NCI-H774 (cell line): Measurements from ENCODE around the gene CYP39A1.

ENCODE experiments used
- DNase-seq: peaks from one replicate; lab custom pipeline; 2025; lab: John Stamatoyannopoulos, UW

The CYP39A1 gene, protein sequence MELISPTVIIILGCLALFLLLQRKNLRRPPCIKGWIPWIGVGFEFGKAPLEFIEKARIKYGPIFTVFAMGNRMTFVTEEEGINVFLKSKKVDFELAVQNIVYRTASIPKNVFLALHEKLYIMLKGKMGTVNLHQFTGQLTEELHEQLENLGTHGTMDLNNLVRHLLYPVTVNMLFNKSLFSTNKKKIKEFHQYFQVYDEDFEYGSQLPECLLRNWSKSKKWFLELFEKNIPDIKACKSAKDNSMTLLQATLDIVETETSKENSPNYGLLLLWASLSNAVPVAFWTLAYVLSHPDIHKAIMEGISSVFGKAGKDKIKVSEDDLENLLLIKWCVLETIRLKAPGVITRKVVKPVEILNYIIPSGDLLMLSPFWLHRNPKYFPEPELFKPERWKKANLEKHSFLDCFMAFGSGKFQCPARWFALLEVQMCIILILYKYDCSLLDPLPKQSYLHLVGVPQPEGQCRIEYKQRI

DNA sequence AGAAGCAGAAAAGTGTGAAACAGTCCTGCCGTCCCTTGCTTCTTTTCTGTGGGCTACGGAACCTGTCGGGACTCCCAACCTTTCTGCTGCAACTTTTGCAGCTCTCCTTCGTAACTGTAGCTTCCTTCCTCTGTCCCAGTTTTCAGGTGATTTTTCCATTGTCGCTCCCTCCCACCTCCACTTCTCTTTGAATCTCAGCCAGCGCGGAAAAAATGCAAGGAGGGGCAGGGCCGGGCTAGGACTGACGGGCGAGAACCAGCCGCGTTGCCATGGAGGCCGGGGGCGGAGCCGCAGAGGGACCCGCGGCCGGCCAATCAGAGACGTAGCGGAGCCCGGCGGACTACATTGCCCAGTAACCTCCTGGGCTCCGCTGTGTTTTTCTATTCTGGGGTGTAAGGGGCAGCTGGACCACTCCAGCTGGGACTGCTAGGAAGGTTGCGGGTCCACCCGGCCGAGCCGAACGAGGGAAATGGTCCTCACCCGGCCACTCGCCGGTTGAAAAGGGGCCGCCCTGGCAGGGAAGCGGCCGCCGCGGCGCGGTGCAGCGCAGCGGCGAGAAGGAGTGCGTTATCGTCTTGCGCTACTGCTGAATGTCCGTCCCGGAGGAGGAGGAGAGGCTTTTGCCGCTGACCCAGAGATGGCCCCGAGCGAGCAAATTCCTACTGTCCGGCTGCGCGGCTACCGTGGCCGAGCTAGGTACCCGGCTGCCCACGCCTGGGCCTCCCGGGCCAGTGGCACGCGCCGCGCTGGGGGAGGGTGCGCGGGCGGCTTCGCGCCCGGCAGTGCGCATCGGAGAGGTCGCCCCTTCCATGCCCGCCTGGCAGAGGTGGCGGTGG, at the start of gene CYP39A1, which contains the start of gene SLC25A27:
Gene CYP39A1 (minus strand): TSS at position 216 of the 836 bp plus-strand sequence. CDS start 236 bp downstream, outside the sequence.
Gene SLC25A27 (plus strand): TSS at position 373 of the 836 bp plus-strand sequence. CDS start 218 bp downstream, at position 591.
- DNase-seq = peak; percentile 89

DNA sequence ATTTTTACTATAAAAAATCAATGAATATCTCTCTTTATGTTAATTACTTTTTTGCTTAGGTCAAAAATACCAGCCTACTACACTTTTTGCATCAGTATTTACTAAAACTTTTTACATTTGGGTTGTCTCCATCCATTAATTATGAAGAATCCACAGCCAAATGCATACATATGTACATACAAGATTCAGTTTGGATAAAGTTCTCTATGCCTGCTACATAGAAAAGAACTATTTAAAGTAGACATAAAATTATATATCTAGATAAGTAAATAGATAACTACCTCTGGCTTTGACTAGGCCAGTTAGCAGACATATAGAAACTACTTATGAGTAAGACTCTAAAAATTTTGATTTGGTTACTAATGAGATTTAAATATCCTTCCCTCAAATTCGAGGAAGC, 47.4 kb upstream of the CYP39A1 start:
- no peak for DNase-seq

DNA sequence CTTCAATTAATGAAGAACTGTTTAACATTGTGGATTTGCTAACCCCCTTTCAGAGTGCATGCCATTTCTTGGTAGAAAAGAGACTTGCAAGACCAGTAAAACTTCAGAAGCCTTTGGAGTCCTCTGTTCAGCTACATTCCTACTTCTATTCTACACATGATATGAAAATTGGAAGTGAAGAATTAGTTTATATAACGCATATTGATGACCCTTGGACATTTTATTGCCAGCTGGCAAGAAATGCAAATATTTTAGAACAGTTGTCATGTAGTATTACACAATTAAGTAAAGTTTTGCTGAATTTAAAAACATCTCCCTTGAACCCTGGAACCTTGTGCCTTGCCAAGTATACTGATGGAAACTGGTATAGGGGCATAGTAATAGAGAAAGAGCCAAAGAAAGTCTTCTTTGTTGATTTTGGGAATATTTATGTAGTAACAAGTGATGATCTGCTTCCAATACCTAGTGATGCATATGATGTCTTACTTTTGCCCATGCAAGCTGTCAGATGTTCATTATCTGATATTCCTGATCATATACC, 38.4 kb upstream of the CYP39A1 start:
- DNase-seq = no peak

DNA sequence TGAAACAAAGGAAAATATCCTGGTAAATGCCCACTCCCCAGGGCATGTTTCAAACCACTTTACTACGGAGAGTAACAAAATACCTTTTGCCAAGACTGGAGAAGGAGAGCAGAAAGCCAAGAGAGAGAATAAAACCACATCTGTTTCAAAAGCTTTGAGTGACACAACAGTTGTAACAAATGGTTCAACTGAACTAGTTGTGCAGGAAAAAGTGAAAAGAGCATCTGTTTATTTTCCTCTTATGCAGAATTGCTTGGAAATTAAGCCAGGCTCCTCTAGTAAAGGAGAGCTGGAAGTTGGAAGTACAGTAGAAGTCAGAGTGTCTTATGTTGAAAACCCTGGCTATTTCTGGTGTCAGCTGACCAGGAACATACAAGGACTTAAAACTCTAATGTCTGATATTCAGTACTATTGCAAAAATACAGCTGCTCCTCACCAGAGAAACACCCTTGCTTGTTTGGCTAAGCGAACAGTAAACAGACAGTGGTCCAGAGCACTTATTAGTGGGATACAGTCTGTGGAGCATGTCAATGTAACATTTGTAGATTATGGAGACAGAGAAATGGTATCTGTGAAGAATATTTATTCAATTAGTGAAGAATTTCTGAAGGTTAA, 37.6 kb upstream of the CYP39A1 start:
- no peak for DNase-seq

DNA sequence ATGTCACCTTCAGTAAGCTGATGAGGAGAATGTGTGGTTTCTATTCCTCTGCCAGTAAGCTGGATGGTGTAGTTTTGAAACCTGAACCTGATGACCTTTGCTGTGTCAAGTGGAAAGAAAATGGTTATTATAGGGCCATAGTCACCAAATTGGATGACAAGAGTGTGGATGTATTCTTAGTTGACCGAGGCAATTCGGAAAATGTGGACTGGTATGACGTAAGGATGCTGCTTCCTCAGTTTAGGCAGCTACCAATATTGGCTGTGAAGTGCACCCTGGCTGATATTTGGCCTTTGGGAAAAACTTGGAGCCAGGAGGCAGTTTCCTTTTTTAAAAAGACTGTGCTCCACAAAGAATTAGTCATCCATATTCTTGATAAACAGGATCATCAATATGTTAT, 37.0 kb upstream of the CYP39A1 start:
- DNase-seq = no peak

DNA sequence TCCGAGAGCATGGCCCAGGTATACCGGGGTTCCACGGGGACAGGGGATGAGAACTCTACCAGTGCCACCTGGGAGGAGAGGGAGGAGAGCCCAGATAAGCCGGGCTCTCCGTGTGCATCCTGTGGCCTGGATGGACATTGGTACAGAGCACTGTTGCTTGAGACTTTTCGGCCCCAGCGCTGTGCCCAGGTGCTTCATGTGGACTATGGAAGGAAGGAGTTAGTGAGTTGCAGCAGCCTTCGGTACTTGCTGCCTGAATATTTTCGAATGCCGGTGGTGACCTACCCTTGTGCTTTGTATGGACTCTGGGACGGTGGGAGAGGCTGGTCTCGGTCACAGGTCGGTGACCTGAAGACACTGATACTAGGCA, 36.3 kb upstream of the CYP39A1 start:
- no peak for DNase-seq

DNA sequence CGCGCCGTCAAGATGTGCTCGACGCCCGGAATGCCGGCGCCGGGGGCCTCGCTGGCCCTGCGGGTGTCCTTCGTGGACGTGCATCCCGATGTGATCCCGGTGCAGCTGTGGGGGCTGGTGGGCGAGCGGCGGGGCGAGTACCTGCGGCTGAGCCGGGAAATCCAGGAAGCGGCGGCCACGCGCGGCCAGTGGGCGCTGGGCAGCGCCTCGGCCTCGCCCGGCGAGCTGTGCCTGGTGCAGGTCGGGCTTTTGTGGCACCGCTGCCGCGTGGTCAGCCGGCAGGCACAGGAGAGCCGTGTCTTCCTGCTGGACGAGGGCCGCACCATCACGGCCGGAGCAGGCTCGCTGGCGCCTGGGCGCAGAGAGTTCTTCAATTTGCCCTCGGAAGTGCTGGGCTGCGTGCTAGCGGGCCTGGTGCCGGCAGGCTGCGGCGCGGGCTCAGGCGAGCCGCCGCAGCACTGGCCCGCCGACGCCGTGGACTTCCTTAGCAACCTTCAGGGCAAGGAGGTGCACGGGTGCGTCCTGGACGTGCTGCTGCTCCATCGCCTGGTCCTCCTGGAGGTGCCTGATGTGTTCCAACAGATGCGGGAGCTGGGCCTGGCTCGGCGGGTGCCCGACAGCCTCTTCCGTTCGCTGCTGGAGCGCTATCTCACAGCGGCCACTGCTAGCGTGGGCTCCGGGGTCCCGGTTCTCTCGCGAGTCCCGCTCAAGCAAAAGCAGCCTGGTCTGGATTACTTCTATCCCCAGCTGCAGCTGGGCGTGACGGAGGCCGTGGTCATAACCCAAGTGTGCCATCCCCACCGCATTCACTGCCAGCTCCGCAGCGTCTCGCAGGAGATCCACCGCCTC, 35.7 kb upstream of the CYP39A1 start:
- no peak for DNase-seq

DNA sequence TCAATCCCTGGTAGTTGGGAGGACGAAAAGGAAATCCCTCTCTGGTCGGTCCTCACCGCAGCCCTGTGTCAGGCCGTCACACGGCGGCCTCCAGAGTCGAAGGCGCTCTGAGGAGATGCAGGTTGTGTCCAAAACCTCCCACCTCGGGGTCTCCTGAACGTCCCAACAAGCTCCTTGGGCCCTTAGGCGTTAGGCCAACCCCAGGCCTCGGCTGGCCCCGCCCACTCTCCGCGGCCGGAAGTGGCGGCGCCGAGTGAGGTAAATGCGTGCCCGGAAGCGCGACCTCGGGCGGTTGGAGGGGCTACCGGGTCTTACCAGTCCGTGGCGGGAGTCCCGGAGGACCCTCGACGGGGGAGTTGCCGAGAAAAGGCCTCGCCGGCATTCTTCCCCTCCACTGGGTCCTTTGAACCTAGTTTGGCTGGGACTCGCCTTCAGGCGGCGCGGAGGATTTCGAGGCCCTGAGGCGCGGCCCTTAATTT, 35.0 kb upstream of the CYP39A1 start, which contains the start of gene TDRD6:
Gene TDRD6 (plus strand): TSS at position 267 of the 479 bp plus-strand sequence. CDS start 244 bp downstream, outside the sequence.
- no peak for DNase-seq

DNA sequence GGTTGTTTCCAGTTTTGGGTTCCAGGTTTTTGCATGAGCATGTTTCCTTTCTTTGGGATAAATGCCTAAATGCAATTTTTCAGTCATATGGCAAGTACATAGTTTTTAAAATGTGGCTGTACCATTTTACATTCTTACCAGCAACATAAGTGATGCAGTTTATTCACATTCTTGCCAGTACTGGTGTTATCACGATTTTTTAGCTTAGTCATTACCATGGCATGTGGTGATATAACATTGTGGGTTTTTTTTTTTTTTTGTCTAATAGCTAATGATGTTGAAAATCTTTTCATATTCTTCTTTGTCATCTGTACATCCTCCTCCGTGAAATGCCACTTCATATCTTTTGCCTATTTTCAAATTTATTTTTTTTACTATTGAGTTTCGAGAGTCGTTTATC, 32.2 kb upstream of the CYP39A1 start:
- no peak for DNase-seq

DNA sequence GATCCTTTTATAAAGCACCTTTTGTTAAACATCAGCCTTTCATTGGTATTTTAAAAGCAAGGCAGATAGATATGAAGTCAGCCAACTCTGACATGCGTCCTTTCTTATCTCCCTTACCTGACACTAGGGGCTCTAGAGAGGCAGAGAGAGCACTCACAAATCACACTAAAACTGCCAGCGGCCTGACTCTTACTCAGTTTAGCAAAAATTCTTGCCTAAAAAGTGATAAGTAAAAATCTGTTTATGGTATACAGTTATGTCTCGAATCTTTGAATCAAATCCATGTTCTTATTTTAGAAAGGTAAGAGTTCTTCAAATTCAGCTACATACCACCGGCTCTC, 24.7 kb upstream of the CYP39A1 start:
- no peak for DNase-seq

DNA sequence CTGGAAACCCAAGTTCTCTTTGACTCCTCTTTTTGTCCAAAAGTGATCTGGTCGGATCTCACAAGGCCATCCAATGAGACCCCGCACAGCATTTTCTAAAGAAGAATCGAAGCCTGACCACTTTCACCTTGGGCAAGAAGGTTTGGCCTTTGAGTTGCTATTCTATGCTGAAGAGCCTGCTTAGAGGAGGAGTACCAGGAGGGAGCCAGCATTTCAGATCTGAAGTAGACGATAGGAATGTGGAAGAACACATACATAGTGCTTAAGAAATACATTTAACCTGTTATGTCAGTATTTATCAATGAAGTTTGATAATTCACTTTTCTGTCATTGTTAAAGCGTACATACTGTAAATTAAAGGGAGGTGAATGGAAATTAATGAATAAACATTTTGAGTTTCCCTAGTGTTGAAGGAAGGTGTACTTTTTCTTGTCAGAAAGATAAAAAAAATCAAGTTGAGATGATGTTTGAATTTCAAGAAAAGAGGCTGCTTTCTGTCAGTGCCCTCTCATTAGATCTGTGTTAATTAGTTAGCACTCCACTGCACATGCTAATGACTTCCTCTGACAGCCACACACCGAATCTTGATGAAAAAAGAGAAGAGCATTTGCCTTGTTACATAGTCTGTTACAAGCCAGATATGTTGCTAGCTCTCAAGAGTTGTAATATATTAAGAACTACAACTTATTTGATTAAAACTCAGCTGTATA, 24.1 kb upstream of the CYP39A1 start:
- no peak for DNase-seq

DNA sequence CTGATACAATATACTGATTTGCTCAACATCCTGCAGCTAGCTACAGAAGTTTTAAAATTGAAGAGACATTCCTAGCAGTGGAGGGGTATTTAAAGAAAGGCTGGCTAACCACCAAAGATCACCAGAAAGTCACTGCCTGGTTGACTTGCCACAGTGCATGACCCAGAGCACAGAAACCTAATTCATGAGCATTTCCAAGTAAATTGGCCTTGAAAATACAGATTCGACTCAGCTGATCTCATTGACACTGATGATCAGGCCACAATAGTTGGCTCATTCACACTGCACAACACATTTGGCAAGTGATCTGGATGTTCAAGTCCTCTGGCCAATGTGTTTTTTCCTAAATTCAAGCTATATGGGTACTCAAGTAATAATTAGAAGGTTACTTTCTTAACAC, 21.8 kb upstream of the CYP39A1 start:
- DNase-seq = no peak

DNA sequence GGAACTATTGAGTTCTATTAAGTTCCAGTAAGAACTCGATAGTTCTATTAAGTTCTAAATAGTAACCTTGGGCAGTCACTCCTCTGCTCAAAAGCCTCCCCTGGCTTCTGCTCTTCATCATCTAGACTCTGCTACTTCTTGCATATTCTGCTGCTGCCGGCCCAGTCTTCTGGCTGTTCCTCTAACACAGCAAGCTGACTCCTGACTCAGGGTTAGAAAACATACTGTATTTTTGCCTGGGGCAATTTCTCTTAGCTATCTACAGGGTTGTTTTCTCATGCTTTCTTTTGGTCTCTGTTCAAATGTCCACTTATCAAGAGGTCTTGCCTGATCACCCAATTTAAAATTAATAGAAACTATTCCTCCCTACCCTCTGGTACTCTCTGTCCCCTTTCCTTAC, 14.8 kb upstream of the CYP39A1 start:
- DNase-seq = no peak

DNA sequence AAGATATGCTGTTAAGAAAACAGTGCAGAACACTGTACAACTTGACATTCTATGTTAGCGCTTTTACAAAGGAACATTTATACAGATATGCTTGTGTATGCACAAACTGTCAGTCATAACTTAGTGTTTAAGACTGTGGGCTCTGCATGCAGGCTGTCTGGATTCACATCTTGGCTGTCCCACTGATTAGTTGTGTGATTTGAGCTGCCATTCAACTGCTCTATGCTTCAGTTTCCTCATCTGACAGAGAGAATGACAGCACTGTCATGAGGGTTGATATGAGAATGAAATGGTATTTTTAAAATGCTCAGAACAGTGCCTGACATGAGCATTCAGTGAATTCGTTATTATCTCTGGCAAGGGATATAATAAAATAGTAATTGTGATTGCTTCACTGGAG, 8.9 kb upstream of the CYP39A1 start:
- no peak for DNase-seq

DNA sequence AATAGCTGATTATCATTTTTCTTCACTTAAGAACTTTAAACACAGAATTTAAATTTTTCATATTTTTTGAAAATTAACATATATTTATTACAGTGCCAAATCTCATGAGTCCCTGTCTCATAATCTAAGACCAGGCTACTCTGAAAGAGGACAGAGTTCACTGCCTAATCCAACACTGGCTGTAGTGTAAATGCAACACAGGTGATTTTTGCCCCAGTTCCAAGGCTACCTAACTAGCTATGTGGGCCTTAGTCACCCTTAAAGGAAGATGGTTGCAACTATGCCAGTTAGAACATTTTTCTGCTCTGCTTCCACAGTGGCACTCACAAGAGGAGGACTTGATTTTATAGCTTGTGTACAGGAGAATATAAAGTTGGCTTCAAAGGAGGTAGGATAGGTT, 5.0 kb upstream of the CYP39A1 start:
- no peak for DNase-seq

DNA sequence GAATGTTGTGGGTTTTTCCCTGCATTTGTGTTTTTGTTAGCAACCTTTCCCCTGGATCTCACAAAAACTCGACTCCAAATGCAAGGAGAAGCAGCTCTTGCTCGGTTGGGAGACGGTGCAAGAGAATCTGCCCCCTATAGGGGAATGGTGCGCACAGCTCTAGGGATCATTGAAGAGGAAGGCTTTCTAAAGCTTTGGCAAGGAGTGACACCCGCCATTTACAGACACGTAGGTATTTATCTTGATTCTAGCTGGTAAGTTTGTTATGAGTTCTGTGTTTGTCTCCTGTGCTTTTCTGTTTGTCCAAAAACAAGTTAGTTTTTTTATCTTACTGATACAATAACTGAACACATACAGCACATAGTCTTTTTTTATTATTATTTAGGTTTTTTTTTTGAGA, 3.2 kb upstream of the CYP39A1 start:
- DNase-seq = no peak

DNA sequence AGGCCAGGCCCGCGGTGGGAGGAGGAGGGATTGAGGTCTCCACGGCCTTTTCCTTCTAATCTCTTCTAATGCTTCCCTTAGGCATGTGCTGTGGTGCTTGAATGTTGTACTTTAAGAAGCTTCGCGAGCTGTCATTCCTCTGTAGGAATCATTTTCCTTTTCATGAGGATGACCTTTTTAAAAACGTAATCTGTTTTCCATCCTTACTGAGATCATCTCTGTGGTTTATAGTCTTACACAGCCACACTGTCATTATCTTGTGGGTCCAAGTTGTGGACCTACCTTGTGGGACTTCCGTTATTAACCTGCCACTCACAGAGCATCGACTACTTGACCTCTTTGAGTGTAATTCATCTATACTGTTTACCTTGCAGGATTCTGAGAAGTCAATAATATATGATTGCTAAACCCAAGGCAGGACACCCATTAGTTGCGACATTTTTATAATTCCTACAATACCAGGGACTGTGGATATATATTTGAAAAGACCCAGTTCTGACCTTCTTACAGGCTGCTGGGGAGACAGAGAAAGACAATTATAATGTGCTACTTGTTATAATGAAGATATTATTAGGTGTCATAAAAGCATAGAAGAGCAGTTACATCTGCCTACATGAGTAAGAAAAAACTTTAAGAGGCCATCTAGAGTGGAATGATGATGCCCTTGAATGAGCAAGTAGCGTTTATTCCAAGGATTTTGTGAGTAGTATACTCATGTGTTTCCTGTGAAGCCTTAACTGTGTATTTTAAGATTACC, 999 bp upstream of the CYP39A1 start:
- DNase-seq = no peak

DNA sequence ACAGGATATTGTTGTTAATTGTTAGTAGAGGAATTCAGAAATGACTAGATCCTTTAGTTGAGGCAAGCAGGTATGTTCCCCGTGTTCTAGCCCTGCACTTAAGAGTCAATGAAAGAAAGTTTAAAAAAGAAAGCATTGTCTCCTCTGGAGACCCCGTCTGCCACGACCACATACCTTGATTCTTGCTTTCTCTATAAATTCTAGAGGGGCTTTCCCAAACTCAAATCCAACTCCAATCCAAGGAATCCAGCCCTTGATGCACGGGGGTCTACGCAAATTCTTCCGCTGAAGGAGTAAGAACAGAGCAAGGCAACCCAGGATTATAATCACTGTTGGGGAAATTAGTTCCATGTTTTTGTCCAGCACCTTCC, 401 bp downstream of the CYP39A1 start:
- no peak for DNase-seq

DNA sequence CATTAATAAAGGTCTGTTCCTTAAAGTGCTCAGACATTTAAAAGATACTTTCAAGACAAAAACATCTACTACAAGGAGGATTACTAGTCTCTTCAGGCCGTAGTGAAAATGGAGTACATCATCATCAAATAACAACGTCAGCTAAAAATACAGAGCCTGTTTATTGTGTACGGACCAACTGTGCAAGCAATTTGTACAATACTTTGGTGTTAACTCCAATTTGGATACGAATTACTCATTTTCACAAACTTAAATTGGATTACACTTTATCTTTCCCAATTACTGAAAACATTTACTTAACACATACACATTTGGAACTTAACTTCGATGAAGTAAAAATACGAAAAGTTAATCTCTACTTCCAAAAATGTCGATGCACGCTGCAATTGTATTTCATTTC, 802 bp downstream of the CYP39A1 start:
- DNase-seq = no peak

DNA sequence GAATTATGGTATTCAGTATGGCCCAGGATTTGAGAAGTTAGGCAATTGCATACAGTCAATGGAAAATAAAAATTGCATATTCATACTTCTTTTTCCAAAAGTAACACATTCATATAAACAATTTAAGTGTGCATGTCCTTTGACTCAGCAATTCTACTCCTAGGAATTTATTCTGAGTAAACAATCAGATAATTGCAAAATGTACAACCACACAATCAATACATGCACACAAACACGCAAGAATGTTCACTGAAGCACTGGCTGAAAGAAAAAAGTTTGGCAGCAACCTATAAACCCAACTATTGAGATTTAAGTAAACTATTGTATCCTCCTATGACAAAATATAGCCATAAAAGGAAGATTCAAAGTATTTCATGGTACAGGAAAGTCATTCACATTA, 1.6 kb downstream of the CYP39A1 start:
- no peak for DNase-seq
